Effector CD8-positive, alpha-beta T cell (primary cell): Measurements from ENCODE around the gene SYNE1.

Experiments used
- DNase-seq: peaks from one replicate; lab custom pipeline; 2025; lab: John Stamatoyannopoulos, UW

Gene SYNE1

GRCh38 chr6:152273638-152274037 lies 363.5 kb downstream of the SYNE1 start:
- no peak for DNase-seq

GRCh38 chr6:152273002-152273401 lies 364.2 kb downstream of the SYNE1 start:
- DNase-seq = no peak

GRCh38 chr6:152272486-152272885 lies 364.7 kb downstream of the SYNE1 start:
- DNase-seq = no peak

- DNase-seq = no peak
Measured at GRCh38 chr6:152271776-152272464, 365.2 kb downstream of the SYNE1 start.

GRCh38 chr6:152270301-152270925 lies 366.7 kb downstream of the SYNE1 start:
- DNase-seq = no peak

GRCh38 chr6:152268846-152269442 lies 368.2 kb downstream of the SYNE1 start:
- DNase-seq = no peak

GRCh38 chr6:152267967-152268845 lies 369.0 kb downstream of the SYNE1 start:
- DNase-seq = no peak

GRCh38 chr6:152265651-152266050 lies 371.5 kb downstream of the SYNE1 start:
- no peak for DNase-seq

GRCh38 chr6:152263582-152263981 lies 373.6 kb downstream of the SYNE1 start:
- DNase-seq = no peak

- no peak for DNase-seq
Measured at GRCh38 chr6:152261179-152261578, 376.0 kb downstream of the SYNE1 start.

GRCh38 chr6:152259234-152259633 lies 377.9 kb downstream of the SYNE1 start:
- no peak for DNase-seq

GRCh38 chr6:152257581-152257980 lies 379.6 kb downstream of the SYNE1 start:
- DNase-seq = no peak

- no peak for DNase-seq
Measured at GRCh38 chr6:152250127-152250526, 387.0 kb downstream of the SYNE1 start.

GRCh38 chr6:152248980-152249379 lies 388.2 kb downstream of the SYNE1 start:
- no peak for DNase-seq

GRCh38 chr6:152246554-152247337 lies 390.4 kb downstream of the SYNE1 start:
- no peak for DNase-seq

- no peak for DNase-seq
Measured at GRCh38 chr6:152244998-152245630, 392.0 kb downstream of the SYNE1 start.

- DNase-seq = no peak
Measured at GRCh38 chr6:152241013-152241766, 396.0 kb downstream of the SYNE1 start.

- no peak for DNase-seq
Measured at GRCh38 chr6:152240436-152240835, 396.7 kb downstream of the SYNE1 start.

- no peak for DNase-seq
Measured at GRCh38 chr6:152236370-152237097, 400.6 kb downstream of the SYNE1 start.
